Memory B cell (primary cell): Measurements from ENCODE around the gene MATCAP1.

ENCODE experiments used
- ATAC-seq: fragments of 150-1000 bp; cut with Tn5 transposase; 2 replicates; pipeline ENCODE4 v1.10.0; 2021; ENCODE audit warnings: low read depth, mild to moderate bottlenecking, moderate library complexity
- DNase-seq, 2 donors: peaks; one replicate each; pipeline ENCODE4 v3.0.0; 2022; ENCODE audit warnings: low spot score in 2 of 2
- H3K27ac Mint-ChIP-seq: one replicate; pipeline ENCODE4 v1.8.0; 2022; ENCODE audit warnings: mild to moderate bottlenecking, moderate library complexity, mixed read lengths
- H3K27me3 Mint-ChIP-seq: one replicate; pipeline ENCODE4 v1.8.0; 2022; ENCODE audit warnings: mixed read lengths
- H3K36me3 Mint-ChIP-seq: one replicate; pipeline ENCODE4 v1.8.0; 2022; ENCODE audit warnings: mild to moderate bottlenecking, mixed read lengths
- H3K4me1 Mint-ChIP-seq: one replicate; pipeline ENCODE4 v1.8.0; 2022; ENCODE audit warnings: mixed read lengths
- H3K4me3 Mint-ChIP-seq: one replicate; pipeline ENCODE4 v1.8.0; 2022; ENCODE audit warnings: mild to moderate bottlenecking, moderate library complexity, mixed read lengths
- H3K9me3 Mint-ChIP-seq: one replicate; pipeline ENCODE4 v1.8.0; 2022; ENCODE audit warnings: mixed read lengths

MATCAP1 gene

DNA sequence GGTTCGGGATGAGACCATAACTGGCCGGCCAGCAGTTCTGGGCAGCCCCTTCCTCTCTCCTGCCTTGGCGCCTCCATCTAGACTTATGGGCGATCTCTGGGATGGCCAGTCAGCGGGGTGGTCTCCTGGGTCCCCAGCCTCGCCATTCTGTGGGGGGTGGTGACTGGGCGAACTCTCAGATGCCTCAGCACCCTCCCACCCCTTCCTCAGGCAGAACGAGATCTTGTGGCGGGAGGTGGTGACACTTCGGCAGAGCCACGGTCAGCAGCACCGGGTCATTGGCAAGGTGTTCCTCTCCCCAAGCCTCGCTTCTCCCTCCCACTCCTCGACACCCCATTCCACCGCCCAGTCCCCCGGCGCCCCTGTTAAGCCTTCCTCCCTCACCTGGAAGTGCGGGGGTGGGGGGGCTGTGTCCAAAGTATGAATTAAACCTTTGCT is 17.6 kb downstream of the MATCAP1 start:
- Mint-ChIP-seq H3K4me1 (peaks cover 20% of the 10 kb centered on the region), H3K36me3 (peaks cover 2% of the 10 kb centered on the region), H3K9me3 (no peaks in the 10 kb centered on the region), H3K27me3 (peaks cover 27% of the 10 kb centered on the region), H3K4me3 (no peak overlapping the region), H3K27ac (no peak overlapping the region)
- DNase-seq (no peak), ATAC-seq (no peak)

- DNase-seq (no peak), ATAC-seq (no peak)
- no peaks in the 10 kb centered on the region for H3K9me3 Mint-ChIP-seq
- peaks cover 2% of the 10 kb centered on the region for H3K36me3 Mint-ChIP-seq
- H3K27ac Mint-ChIP-seq: no peak overlapping the region
- peak overlapping the region; percentile 34 for H3K4me3 Mint-ChIP-seq
- H3K27me3 Mint-ChIP-seq: peaks cover 24% of the 10 kb centered on the region
- H3K4me1 Mint-ChIP-seq: peaks cover 20% of the 10 kb centered on the region
These were observed 18.4 kb downstream of the MATCAP1 start for GRCh38 chr16:67165121-67166078.

GRCh38 chr16:67164599-67165061 is 19.1 kb downstream of the MATCAP1 start, which contains the start of gene HSF4:
Gene HSF4 (plus strand): TSS chr16:67164745. CDS start chr16:67164812, 67 bp downstream.
- peak within 1 kb of the TSS; percentile 54 for H3K4me3 Mint-ChIP-seq
- H3K4me1 Mint-ChIP-seq: peaks cover 15% of the 10 kb centered on the region
- no peaks in the 10 kb centered on the region for H3K9me3 Mint-ChIP-seq
- H3K36me3 Mint-ChIP-seq: peaks cover 2% of the 10 kb centered on the region
- no peak within 1 kb of the TSS for H3K27ac Mint-ChIP-seq
- H3K27me3 Mint-ChIP-seq: peaks cover 20% of the 10 kb centered on the region
- no peak for ATAC-seq
- no peak for DNase-seq

DNA sequence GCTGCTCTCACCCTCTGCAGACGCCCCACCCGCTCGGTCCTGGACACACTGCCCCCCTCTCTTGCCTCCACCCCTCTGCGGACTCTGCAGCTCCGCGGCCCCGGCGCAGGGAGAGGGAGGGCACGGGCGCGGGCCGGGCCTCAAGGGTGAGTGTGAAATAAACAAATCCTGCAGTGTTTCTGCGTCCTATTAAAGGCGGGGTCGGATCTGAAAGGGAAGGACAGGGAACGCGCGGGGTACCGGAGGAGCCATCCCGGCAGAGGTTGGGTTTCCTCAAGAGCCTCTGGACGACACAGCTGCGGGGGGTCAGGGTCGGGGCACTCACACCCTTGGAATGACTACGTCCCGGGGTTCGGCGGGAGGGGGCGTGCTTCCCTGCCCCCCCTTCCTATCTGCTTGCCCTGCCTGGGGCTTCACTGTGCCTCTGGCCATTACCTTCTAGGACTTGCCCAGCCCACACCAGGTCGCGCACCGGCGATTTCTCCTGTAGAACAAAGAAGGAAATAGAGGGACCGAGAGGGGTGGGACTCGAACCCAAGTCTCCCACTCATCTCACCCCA is 19.7 kb downstream of the MATCAP1 start:
- peak overlapping the region; percentile 54 for H3K4me3 Mint-ChIP-seq
- H3K27me3 Mint-ChIP-seq: peaks cover 19% of the 10 kb centered on the region
- no peak for ATAC-seq
- no peak overlapping the region for H3K27ac Mint-ChIP-seq
- H3K36me3 Mint-ChIP-seq: peaks cover 2% of the 10 kb centered on the region
- H3K4me1 Mint-ChIP-seq: peaks cover 14% of the 10 kb centered on the region
- no peak for DNase-seq
- H3K9me3 Mint-ChIP-seq: no peaks in the 10 kb centered on the region

DNA sequence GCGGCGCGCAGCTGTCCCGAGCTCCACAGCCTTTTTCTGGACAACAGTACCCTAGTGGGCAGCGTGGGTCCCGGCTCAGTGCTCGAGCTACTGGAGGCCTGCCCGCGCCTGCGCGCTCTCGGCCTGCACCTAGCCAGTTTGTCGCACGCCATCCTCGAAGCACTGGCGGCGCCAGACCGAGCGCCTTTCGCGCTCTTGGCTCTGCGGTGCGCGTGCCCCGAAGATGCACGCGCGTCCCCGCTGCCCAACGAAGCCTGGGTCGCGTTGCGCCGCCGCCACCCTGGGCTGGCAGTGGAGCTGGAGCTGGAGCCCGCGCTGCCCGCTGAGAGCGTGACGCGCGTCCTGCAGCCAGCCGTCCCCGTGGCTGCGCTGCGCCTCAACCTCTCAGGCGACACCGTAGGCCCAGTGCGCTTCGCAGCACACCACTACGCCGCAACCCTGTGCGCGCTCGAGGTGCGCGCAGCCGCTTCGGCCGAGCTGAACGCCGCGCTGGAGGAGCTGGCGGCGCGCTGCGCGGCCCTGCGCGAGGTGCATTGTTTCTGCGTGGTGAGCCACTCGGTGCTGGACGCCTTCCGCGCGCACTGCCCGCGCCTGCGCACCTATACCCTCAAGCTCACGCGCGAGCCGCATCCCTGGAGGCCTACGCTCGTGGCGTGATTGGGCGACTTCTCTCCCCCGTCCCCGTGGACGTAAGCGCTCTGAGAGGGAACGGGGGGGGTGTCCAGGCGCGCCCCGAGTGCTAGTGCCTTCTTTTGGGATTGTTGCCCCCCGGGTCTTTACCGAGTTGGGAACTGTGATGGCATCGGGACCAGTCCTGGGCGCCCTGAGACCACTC is 20.4 kb downstream of the MATCAP1 start:
- Mint-ChIP-seq H3K4me3 (peak overlapping the region; percentile 54), H3K27me3 (peaks cover 15% of the 10 kb centered on the region), H3K9me3 (no peaks in the 10 kb centered on the region), H3K4me1 (peaks cover 19% of the 10 kb centered on the region), H3K36me3 (peaks cover 2% of the 10 kb centered on the region), H3K27ac (no peak overlapping the region)
- DNase-seq (no peak), ATAC-seq (no peak)

DNA sequence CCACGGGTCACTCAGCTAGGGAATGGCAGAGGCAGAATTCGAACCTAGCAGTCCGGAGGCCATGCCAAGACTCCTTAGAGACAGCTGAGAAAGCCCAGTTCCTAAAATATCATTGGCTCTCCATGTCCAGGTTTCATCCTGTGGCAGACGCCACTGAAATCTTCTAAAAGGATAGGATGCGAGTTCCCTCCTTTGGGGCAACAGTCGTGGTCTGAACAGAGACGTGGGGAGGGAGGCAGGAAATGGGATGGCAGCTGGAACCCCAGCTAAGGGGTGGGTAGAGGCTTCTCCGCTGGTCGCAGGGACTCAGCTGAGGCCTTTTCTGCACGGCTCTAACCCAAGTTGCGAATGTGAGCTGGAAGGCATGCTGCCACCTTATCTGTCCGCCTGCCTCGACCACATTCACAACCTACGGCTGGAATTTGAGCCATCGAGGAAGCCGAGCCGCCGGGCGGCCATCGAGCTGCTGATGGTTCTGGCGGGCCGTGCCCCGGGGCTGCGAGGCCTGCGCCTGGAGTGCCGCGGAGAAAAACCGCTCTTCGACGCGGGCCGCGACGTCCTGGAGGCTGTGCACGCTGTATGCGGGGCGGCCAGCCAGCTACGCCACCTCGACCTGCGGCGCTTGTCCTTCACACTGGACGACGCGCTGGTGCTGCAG is 21.1 kb downstream of the MATCAP1 start:
- DNase-seq (no peak), ATAC-seq (no peak)
- no peaks in the 10 kb centered on the region for H3K9me3 Mint-ChIP-seq
- peaks cover 12% of the 10 kb centered on the region for H3K27me3 Mint-ChIP-seq
- no peak overlapping the region for H3K27ac Mint-ChIP-seq
- peaks cover 24% of the 10 kb centered on the region for H3K4me1 Mint-ChIP-seq
- H3K36me3 Mint-ChIP-seq: no peaks in the 10 kb centered on the region
- H3K4me3 Mint-ChIP-seq: peak overlapping the region; percentile 53

DNA sequence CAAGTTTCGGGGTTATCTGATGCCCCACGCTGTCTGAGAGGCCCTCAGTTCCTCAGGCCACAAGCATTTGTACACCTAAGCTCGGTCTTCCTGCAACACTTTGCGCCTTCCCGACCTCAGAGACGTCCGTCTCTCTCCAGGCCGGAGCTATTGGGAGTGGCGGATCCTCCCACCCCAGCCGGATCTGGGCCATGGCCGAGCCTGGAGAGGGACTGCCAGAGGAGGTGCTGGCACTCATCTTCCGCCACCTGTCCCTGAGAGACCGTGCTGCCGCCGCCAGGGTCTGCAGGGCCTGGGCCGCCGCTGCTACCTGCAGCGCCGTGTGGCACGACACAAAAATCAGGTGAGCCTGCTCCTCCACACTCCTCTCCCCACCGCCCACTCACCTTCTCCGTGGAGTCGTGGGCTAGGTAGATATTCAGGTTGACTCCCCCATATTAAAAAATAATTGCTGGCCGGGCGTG is 22.1 kb downstream of the MATCAP1 start:
- peaks cover 5% of the 10 kb centered on the region for H3K27me3 Mint-ChIP-seq
- no peaks in the 10 kb centered on the region for H3K36me3 Mint-ChIP-seq
- ATAC-seq (no peak), DNase-seq (no peak)
- H3K4me1 Mint-ChIP-seq: peaks cover 28% of the 10 kb centered on the region
- H3K9me3 Mint-ChIP-seq: no peaks in the 10 kb centered on the region
- H3K27ac Mint-ChIP-seq: no peak overlapping the region
- peak overlapping the region; percentile 34 for H3K4me3 Mint-ChIP-seq

GRCh38 chr16:67158637-67159600 is 24.8 kb downstream of the MATCAP1 start:
- peaks cover 35% of the 10 kb centered on the region for H3K4me1 Mint-ChIP-seq
- no peaks in the 10 kb centered on the region for H3K27me3 Mint-ChIP-seq
- DNase-seq (peak; percentile 70 to 82), ATAC-seq (peak; percentile 60)
- no peaks in the 10 kb centered on the region for H3K9me3 Mint-ChIP-seq
- H3K27ac Mint-ChIP-seq: peak overlapping the region; percentile 88
- H3K36me3 Mint-ChIP-seq: no peaks in the 10 kb centered on the region
- H3K4me3 Mint-ChIP-seq: peak overlapping the region; percentile 88

- DNase-seq: no peak
- ATAC-seq: no peak
- Mint-ChIP-seq H3K27me3 (no peaks in the 10 kb centered on the region), H3K36me3 (no peaks in the 10 kb centered on the region), H3K9me3 (no peaks in the 10 kb centered on the region), H3K4me3 (peak overlapping the region; percentile 88), H3K4me1 (peaks cover 38% of the 10 kb centered on the region), H3K27ac (peak overlapping the region; percentile 88)
These were observed 25.7 kb downstream of the MATCAP1 start for GRCh38 chr16:67157892-67158635.

DNA sequence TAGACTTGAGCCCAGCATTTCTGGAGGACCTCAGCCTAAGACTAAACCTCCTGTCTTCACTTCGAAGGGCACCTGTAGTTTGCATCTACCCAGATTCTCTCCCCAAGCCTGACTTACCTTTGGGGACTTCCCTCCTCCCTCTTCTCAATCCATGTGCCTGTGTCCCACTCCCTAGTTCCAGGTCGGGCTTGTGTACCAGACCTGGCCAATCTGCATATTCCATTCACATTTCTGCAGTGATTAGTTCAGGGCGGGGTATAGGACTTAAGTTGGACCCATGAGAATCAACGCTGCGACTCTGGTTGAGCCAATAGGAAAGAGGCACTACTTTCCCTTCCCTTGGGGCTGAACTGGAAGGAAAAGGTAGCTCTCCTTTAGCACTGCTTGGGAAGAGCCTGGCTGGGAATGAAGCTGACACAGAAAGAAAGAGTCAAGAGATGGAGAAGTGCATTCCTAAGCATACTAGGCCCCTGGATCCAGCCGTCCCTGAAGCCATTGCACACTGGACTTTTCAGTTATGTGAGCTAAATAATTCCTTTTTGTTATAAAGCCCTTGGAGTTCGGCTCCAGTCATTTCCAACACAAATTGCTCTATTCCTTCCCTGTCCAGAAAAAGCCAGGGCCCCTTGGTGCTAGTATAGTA is 26.5 kb downstream of the MATCAP1 start:
- ATAC-seq (no peak), DNase-seq (no peak)
- H3K4me3 Mint-ChIP-seq: no peak overlapping the region
- no peaks in the 10 kb centered on the region for H3K27me3 Mint-ChIP-seq
- H3K36me3 Mint-ChIP-seq: no peaks in the 10 kb centered on the region
- H3K27ac Mint-ChIP-seq: peak overlapping the region; percentile 88
- peaks cover 38% of the 10 kb centered on the region for H3K4me1 Mint-ChIP-seq
- no peaks in the 10 kb centered on the region for H3K9me3 Mint-ChIP-seq

GRCh38 chr16:67156143-67156844 is 27.5 kb downstream of the MATCAP1 start:
- Mint-ChIP-seq H3K27me3 (no peaks in the 10 kb centered on the region), H3K9me3 (no peaks in the 10 kb centered on the region), H3K36me3 (no peaks in the 10 kb centered on the region), H3K4me3 (no peak overlapping the region), H3K4me1 (peaks cover 38% of the 10 kb centered on the region), H3K27ac (peak overlapping the region; percentile 88)
- no peak for DNase-seq
- no peak for ATAC-seq
